A549 (cell line): ENCODE data around the gene SHC1.

ENCODE experiments used
- CTCF ChIP-seq: fragments of >200 bp; sonication (Bioruptor Twin); formaldehyde crosslinking; IDR thresholded peaks from 3 replicates; pipeline ENCODE4 v1.5.1; 2016
- EP300 ChIP-seq, 2 experiments: fragments of >200 bp; sonication (Bioruptor Twin); formaldehyde crosslinking; IDR thresholded peaks; 2 replicates in 1 of 2; 3 replicates in 1 of 2; pipeline ENCODE4 v1.6.1; 2016 to 2017
- NPAS2 ChIP-seq: fragments of 250-450 bp; sonication (Bioruptor Pico); IDR thresholded peaks from 2 replicates; pipeline ENCODE4 v1.8.0; 2022; ENCODE audit warnings: mild to moderate bottlenecking, moderate library complexity, borderline replicate concordance
- RAD21 ChIP-seq, 2 experiments: fragments of >200 bp in 1 of 2; sonication (Bioruptor Twin) in 1 of 2; formaldehyde crosslinking in 1 of 2; IDR thresholded peaks in 1 of 2; conservative IDR thresholded peaks in 1 of 2; 2 replicates in 1 of 2; 3 replicates in 1 of 2; pipeline ENCODE4 v1.6.1; 2012 to 2018; ENCODE audit warnings: inconsistent platforms in 1 of 2

- TF ChIP-seq CTCF, result no peak
- no peak for TF ChIP-seq NPAS2 (CRISPR knock-in tag)
- TF ChIP-seq RAD21 (conservative IDR thresholded peaks at IDR 0.05 in 1 of 2, IDR thresholded peaks at IDR 0.05 in 1 of 2), result no peak
- no peak for TF ChIP-seq EP300 (IDR thresholded peaks at IDR 0.05)
These were observed 923 bp upstream of the SHC1 start for GRCh38 chr1:154971341-154971998.
